Muscle of arm (tissue), 12 donors: ENCODE results near the gene UMODL1. TPM values are rescaled to one million over a fixed set of nuclear protein-coding genes. Genes with fewer than 3 reads are reported as not detected.

Experiments used
- DNase-seq: peaks from one replicate; pipeline ENCODE4 v3.0.0-alpha.2; 2013
- polyA plus RNA-seq, 12 donors: library from polyadenylated mRNA; unstranded; fragments of 120-200 nt; gene quantifications; one replicate each; pipeline ENCODE4 v1.2.1, GENCODE V29; 2013; ENCODE audit not compliant: insufficient read length in 12 of 12

Gene UMODL1
- polyA plus RNA-seq, 12 donors, result 0.12 TPM; not detected in 11

- no peak for DNase-seq
These were observed 77.0 kb downstream of the UMODL1 start for GRCh38 chr21:42148097-42148496.

- DNase-seq, result no peak
These were observed 77.5 kb downstream of the UMODL1 start for GRCh38 chr21:42148584-42148983.

- no peak for DNase-seq
These were observed 78.7 kb downstream of the UMODL1 start for GRCh38 chr21:42149656-42150473.

GRCh38 chr21:42150474-42151085, 79.5 kb downstream of the UMODL1 start:
- no peak for DNase-seq

- DNase-seq, result no peak
These were observed 80.2 kb downstream of the UMODL1 start for GRCh38 chr21:42151148-42151947.

GRCh38 chr21:42151948-42152220, 80.8 kb downstream of the UMODL1 start:
- DNase-seq, result no peak

GRCh38 chr21:42153046-42153686, 82.0 kb downstream of the UMODL1 start:
- no peak for DNase-seq

- DNase-seq, result no peak
These were observed 82.6 kb downstream of the UMODL1 start for GRCh38 chr21:42153746-42154145.

- no peak for DNase-seq
These were observed 83.3 kb downstream of the UMODL1 start for GRCh38 chr21:42154237-42155044.

- no peak for DNase-seq
These were observed 84.1 kb downstream of the UMODL1 start for GRCh38 chr21:42155045-42155855.

- peak; percentile 62 for DNase-seq
These were observed 85.8 kb downstream of the UMODL1 start for GRCh38 chr21:42156690-42157605.

- no peak for DNase-seq
These were observed 86.6 kb downstream of the UMODL1 start for GRCh38 chr21:42157606-42158310.

GRCh38 chr21:42158846-42159245, 87.7 kb downstream of the UMODL1 start:
- no peak for DNase-seq

GRCh38 chr21:42159560-42160110, 88.5 kb downstream of the UMODL1 start:
- DNase-seq, result no peak

- DNase-seq, result no peak
These were observed 89.1 kb downstream of the UMODL1 start for GRCh38 chr21:42160111-42160721.

GRCh38 chr21:42160765-42161164, 89.6 kb downstream of the UMODL1 start:
- DNase-seq, result no peak

- no peak for DNase-seq
These were observed 90.4 kb downstream of the UMODL1 start for GRCh38 chr21:42161401-42161955.
